OCI-LY7 (cell line): ENCODE results near the gene APOBEC3G. TPM values are rescaled to one million over a fixed set of nuclear protein-coding genes. Genes with fewer than 3 reads are reported as not detected.

ENCODE experiments used
- BruUV-seq: library from RNA; stranded (reverse); fragments of 400-500 nt; replicated peaks from 2 replicates; lab custom pipeline; 2021; lab: Mats Ljungman, UMichigan
- CTCF ChIA-PET: fragments of 300-600 bp; sonication (Branson Sonifier 250); formaldehyde crosslinking; loops from one replicate; lab custom pipeline; 2022; ENCODE audit warnings: antibody characterized with exemption; ENCODE audit not compliant: unreplicated experiment; lab: Charles Lee
- POLR2A ChIA-PET: fragments of 300-600 bp; sonication (Branson Sonifier 250); formaldehyde crosslinking; loops from one replicate; lab custom pipeline; 2022; ENCODE audit warnings: antibody characterized with exemption; lab: Charles Lee
- DNase-seq: peaks from one replicate; pipeline ENCODE4 v3.0.0-alpha.2; 2015; ENCODE audit warnings: low spot score
- H2AFZ ChIP-seq: fragments of 200-600 bp; sonication (generic), shearing (Covaris generic); 2 replicates; pipeline ENCODE4 v1.6.1; 2014; ENCODE audit warnings: mild to moderate bottlenecking, antibody characterized with exemption, low read length, moderate library complexity
- H3K27ac ChIP-seq: fragments of 200-600 bp; sonication (generic); 2 replicates; pipeline ENCODE4 v1.5.1; 2014; ENCODE audit warnings: mixed run types, low read depth, mild to moderate bottlenecking, moderate library complexity, low read length, inconsistent platforms; ENCODE audit not compliant: poor library complexity, severe bottlenecking
- H3K36me3 ChIP-seq: fragments of 200-600 bp; sonication (generic); 2 replicates; pipeline ENCODE4 v1.6.1; 2014; ENCODE audit warnings: mild to moderate bottlenecking, antibody characterized with exemption, low read length, moderate library complexity, mixed read lengths; ENCODE audit not compliant: insufficient read depth
- H3K4me1 ChIP-seq: fragments of 200-600 bp; sonication (generic); 2 replicates; pipeline ENCODE4 v1.5.1; 2014; ENCODE audit warnings: mild to moderate bottlenecking, low read length; ENCODE audit not compliant: insufficient read depth, poor library complexity, severe bottlenecking
- H3K4me2 ChIP-seq: fragments of 200-600 bp; sonication (generic); 2 replicates; pipeline ENCODE4 v1.6.1; 2014; ENCODE audit warnings: mild to moderate bottlenecking, low read length
- H3K4me3 ChIP-seq: fragments of 200-600 bp; sonication (generic); 2 replicates; pipeline ENCODE4 v1.5.1; 2014; ENCODE audit warnings: mild to moderate bottlenecking, low read depth, low read length; ENCODE audit not compliant: poor library complexity, severe bottlenecking
- H3K79me2 ChIP-seq: fragments of 200-600 bp; sonication (generic); 2 replicates; pipeline ENCODE4 v1.6.1; 2016; ENCODE audit warnings: low read depth, mild to moderate bottlenecking, low read length, moderate library complexity, mixed read lengths; ENCODE audit not compliant: insufficient read depth
- H3K9me2 ChIP-seq: fragments of 200-600 bp; sonication (generic); 2 replicates; pipeline ENCODE4 v1.6.1; 2016; ENCODE audit warnings: mild to moderate bottlenecking, low read length, mixed read lengths; ENCODE audit not compliant: insufficient read depth
- H3K9me3 ChIP-seq: fragments of 200-600 bp; sonication (generic); 2 replicates; pipeline ENCODE4 v1.6.1; 2014; ENCODE audit warnings: mild to moderate bottlenecking, mixed run types, low read length, mixed read lengths
- H4K20me1 ChIP-seq: fragments of 200-600 bp; sonication (generic); 2 replicates; pipeline ENCODE4 v1.6.1; 2014; ENCODE audit warnings: mild to moderate bottlenecking, antibody characterized with exemption, low read length, moderate library complexity, mixed read lengths; ENCODE audit not compliant: insufficient read depth
- EZH2phosphoT487 ChIP-seq: fragments of 200-600 bp; sonication (generic); IDR thresholded peaks from 2 replicates; pipeline ENCODE4 v1.6.1; 2018; ENCODE audit warnings: low read depth, borderline replicate concordance, mild to moderate bottlenecking, mixed run types, antibody characterized with exemption, low read length, moderate library complexity, mixed read lengths
- intact Hi-C: fragments of 100-400 bp; cut with micrococcal nuclease; formaldehyde crosslinking; loops from one replicate; pipeline ENCODE4 v1.10.0; 2022; ENCODE audit not compliant: unreplicated experiment
- total RNA-seq, 2 experiments: library from RNA; depleted of rRNA in 1 of 2; stranded (reverse); fragments of >200 nt in 1 of 2; shearing (Covaris generic) in 1 of 2; gene quantifications; 2 replicates each; pipeline ENCODE4 v1.2.3, GENCODE V29; 2014 to 2022
- TF ChIP-seq, protein P1 (sequence below): fragments of 200-600 bp; sonication (generic); conservative IDR thresholded peaks from 2 replicates; pipeline ENCODE4 v1.5.1; 2014; ENCODE audit warnings: mild to moderate bottlenecking, antibody characterized with exemption, low read length, moderate library complexity, mixed read lengths

Gene APOBEC3G
- total RNA-seq, 2 experiments from 2014 or later = 36.7 to 60.2 TPM

- no peak overlapping the region for H3K4me3 ChIP-seq
- intact Hi-C loops = no loop called here
- no TSS peak for BruUV-seq
- no peak overlapping the region for H3K4me2 ChIP-seq
- no peak overlapping the region for H3K27ac ChIP-seq
- POLR2A ChIA-PET = no interaction called here
- H4K20me1 ChIP-seq = no peaks in the 10 kb centered on the region
- no peaks in the 10 kb centered on the region for H3K36me3 ChIP-seq
- no peak for TF ChIP-seq EZH2phosphoT487
- TF ChIP-seq, protein P1, sequence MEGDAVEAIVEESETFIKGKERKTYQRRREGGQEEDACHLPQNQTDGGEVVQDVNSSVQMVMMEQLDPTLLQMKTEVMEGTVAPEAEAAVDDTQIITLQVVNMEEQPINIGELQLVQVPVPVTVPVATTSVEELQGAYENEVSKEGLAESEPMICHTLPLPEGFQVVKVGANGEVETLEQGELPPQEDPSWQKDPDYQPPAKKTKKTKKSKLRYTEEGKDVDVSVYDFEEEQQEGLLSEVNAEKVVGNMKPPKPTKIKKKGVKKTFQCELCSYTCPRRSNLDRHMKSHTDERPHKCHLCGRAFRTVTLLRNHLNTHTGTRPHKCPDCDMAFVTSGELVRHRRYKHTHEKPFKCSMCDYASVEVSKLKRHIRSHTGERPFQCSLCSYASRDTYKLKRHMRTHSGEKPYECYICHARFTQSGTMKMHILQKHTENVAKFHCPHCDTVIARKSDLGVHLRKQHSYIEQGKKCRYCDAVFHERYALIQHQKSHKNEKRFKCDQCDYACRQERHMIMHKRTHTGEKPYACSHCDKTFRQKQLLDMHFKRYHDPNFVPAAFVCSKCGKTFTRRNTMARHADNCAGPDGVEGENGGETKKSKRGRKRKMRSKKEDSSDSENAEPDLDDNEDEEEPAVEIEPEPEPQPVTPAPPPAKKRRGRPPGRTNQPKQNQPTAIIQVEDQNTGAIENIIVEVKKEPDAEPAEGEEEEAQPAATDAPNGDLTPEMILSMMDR = no peak
- H3K79me2 ChIP-seq = no peaks in the 10 kb centered on the region
- DNase-seq = no peak
- CTCF ChIA-PET = no interaction called here
- peaks cover 22% of the 10 kb centered on the region for H3K4me1 ChIP-seq
- no peaks in the 10 kb centered on the region for H3K9me2 ChIP-seq
- H3K9me3 ChIP-seq = no peaks in the 10 kb centered on the region
- H2AFZ ChIP-seq = no peak overlapping the region
Observed at GRCh38 chr22:39090426-39091064, 13.5 kb downstream of the APOBEC3G start.

- Histone ChIP-seq H3K4me1 (peaks cover 22% of the 10 kb centered on the region), H3K4me3 (no peak overlapping the region), H3K9me3 (no peaks in the 10 kb centered on the region), H4K20me1 (no peaks in the 10 kb centered on the region), H3K9me2 (no peaks in the 10 kb centered on the region), H2AFZ (no peak overlapping the region), H3K79me2 (no peaks in the 10 kb centered on the region), H3K36me3 (no peaks in the 10 kb centered on the region), H3K4me2 (no peak overlapping the region), H3K27ac (no peak overlapping the region)
- intact Hi-C loops = no loop called here
- no peak for DNase-seq
- POLR2A ChIA-PET = no interaction called here
- CTCF ChIA-PET = no interaction called here
- no peak for TF ChIP-seq EZH2phosphoT487
- TF ChIP-seq, protein P1 = no peak
- no TSS peak for BruUV-seq
Observed at GRCh38 chr22:39091126-39092081, 14.3 kb downstream of the APOBEC3G start.
